CD4-positive, alpha-beta memory T cell (primary cell): ENCODE data around the gene FRRS1. TPM values are rescaled to one million over a fixed set of nuclear protein-coding genes. Genes with fewer than 3 reads are reported as not detected.
A peak's percentile ranks its signal among the peaks of the same experiment; 100 is the strongest.
"Not testable (repeated sequence)": the region's sequence is repeated elsewhere in the genome, so short reads cannot be mapped to it uniquely, and the experiment has no call there.

ENCODE experiments used
- CTCF ChIA-PET: fragments of 350-600 bp; sonication (Branson Sonifier 250); formaldehyde crosslinking; loops from one replicate; lab custom pipeline; 2021; ENCODE audit warnings: inconsistent platforms; ENCODE audit not compliant: partially characterized antibody; lab: Charles Lee
- POLR2A ChIA-PET: fragments of 350-600 bp; sonication (Branson Sonifier 250); formaldehyde crosslinking; loops from one replicate; lab custom pipeline; 2021; ENCODE audit not compliant: partially characterized antibody; lab: Charles Lee
- DNase-seq, 5 donors: peaks; one replicate each; pipeline versions ENCODE4 v3.0.0 to v3.0.0-alpha.2; 2020 to 2022; ENCODE audit warnings: mixed read lengths in 1 of 5
- H3K27ac ChIP-seq: one replicate; pipeline ENCODE4 v1.7.0; 2013; ENCODE audit warnings: low read depth, low read length
- H3K27me3 ChIP-seq: 2 replicates; pipeline ENCODE4 v1.7.0; 2013; ENCODE audit warnings: mild to moderate bottlenecking, low read length, moderate library complexity; ENCODE audit not compliant: insufficient read depth
- H3K36me3 ChIP-seq: 2 replicates; pipeline ENCODE4 v1.7.0; 2013; ENCODE audit warnings: mild to moderate bottlenecking, low read length, moderate library complexity; ENCODE audit not compliant: insufficient read depth
- H3K4me1 ChIP-seq: 2 replicates; pipeline ENCODE4 v1.7.0; 2013; ENCODE audit warnings: mild to moderate bottlenecking, low read length, moderate library complexity; ENCODE audit not compliant: insufficient read depth
- H3K4me3 ChIP-seq, 2 donors: one replicate each; pipeline ENCODE4 v1.7.0; 2013; ENCODE audit warnings: low read length in 2 of 2, mild to moderate bottlenecking in 1 of 2
- H3K9me3 ChIP-seq, 2 donors: one replicate each; pipeline ENCODE4 v1.7.0; 2013; ENCODE audit warnings: low read length in 2 of 2, control low read depth in 1 of 2; ENCODE audit not compliant: control insufficient read depth in 1 of 2
- H3K27ac Mint-ChIP-seq, 7 donors: one replicate each; pipeline ENCODE4 v1.8.0; 2020 to 2021; ENCODE audit warnings: mixed read lengths in 7 of 7, mild to moderate bottlenecking in 6 of 7, inconsistent platforms in 3 of 7, moderate library complexity in 3 of 7
- H3K27me3 Mint-ChIP-seq, 2 donors: one replicate each; pipeline ENCODE4 v1.8.0; 2020 to 2021; ENCODE audit warnings: mixed read lengths in 2 of 2
- H3K36me3 Mint-ChIP-seq, 2 donors: one replicate each; pipeline ENCODE4 v1.8.0; 2020 to 2021; ENCODE audit warnings: mixed read lengths in 2 of 2, inconsistent platforms in 1 of 2, mild to moderate bottlenecking in 1 of 2
- H3K4me1 Mint-ChIP-seq, 4 donors: one replicate each; pipeline ENCODE4 v1.8.0; 2020 to 2021; ENCODE audit warnings: mixed read lengths in 4 of 4, mild to moderate bottlenecking in 1 of 4
- H3K4me3 Mint-ChIP-seq, 8 donors: one replicate each; pipeline ENCODE4 v1.8.0; 2020 to 2021; ENCODE audit warnings: mixed read lengths in 8 of 8, mild to moderate bottlenecking in 7 of 8, moderate library complexity in 6 of 8, inconsistent platforms in 3 of 8
- H3K9me3 Mint-ChIP-seq, 8 donors: one replicate each; pipeline ENCODE4 v1.8.0; 2020 to 2021; ENCODE audit warnings: mixed read lengths in 8 of 8, mild to moderate bottlenecking in 5 of 8, inconsistent platforms in 3 of 8, moderate library complexity in 1 of 8
- intact Hi-C: fragments of 100-400 bp; cut with micrococcal nuclease; formaldehyde crosslinking; loops from one replicate; pipeline ENCODE4 v1.15.1; 2023
- polyA plus RNA-seq, 2 donors: library from polyadenylated mRNA; unstranded; fragments of 300-500 nt; fragmentation: Illumina TruSeq; gene quantifications; one replicate each; pipeline ENCODE4 v1.2.3, GENCODE V29; 2021
- total RNA-seq, 2 experiments: library from RNA; stranded (reverse); gene quantifications; one replicate each; pipeline ENCODE4 v1.2.3, GENCODE V29; 2021

The FRRS1 gene
- total and polyA plus RNA-seq, 4 experiments from 2014 or later, result 0.29 to 0.33 TPM; not detected in 2

DNA sequence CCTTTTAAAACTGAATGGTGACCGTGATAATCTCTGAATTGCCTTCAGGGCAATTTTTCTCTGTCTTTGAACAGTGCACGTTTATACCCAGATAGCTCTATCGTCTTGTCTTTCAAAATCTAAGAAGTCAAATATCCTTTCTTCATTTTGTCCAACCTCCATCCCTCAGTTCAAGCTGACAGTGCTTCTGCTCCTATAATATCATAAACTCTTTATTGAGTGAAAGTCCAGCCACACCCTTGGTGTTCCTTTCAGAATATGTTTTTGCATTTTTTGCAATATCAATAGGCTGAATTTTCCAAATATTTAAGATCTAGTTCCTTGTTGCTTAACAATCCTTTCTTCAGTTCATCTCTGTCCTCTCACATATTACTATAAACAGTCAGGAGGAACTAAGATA, 35.1 kb upstream of the FRRS1 start:
- CTCF ChIA-PET, result interaction anchor here (0.9 kb wide), 1 partner anchor 16 kb away, joined by 3 read pairs; no protein-coding TSS in a partner anchor
- no peaks in the 10 kb centered on the region for H3K36me3 ChIP-seq
- peaks cover 0 to 2% (median 0%) of the 10 kb centered on the region in 8 donors for H3K9me3 Mint-ChIP-seq
- H3K27me3 Mint-ChIP-seq, result peaks cover 3 to 19% of the 10 kb centered on the region in 2 donors
- no peak for DNase-seq
- no peaks in the 10 kb centered on the region for H3K36me3 Mint-ChIP-seq
- no peaks in the 10 kb centered on the region for H3K4me1 Mint-ChIP-seq
- H3K4me3 ChIP-seq, result no peak overlapping the region
- H3K4me3 Mint-ChIP-seq, result no peak overlapping the region
- H3K4me1 ChIP-seq, result no peaks in the 10 kb centered on the region
- H3K27me3 ChIP-seq, result no peaks in the 10 kb centered on the region
- H3K27ac Mint-ChIP-seq, result no peak overlapping the region
- intact Hi-C loops, result loop anchor here (10.0 kb wide), 1 partner anchor 333 kb away; the partner anchor contains the start of genes SASS6 and TRMT13
- H3K27ac ChIP-seq, result no peak overlapping the region
- no peaks in the 10 kb centered on the region for H3K9me3 ChIP-seq
- POLR2A ChIA-PET, result no interaction called here

DNA sequence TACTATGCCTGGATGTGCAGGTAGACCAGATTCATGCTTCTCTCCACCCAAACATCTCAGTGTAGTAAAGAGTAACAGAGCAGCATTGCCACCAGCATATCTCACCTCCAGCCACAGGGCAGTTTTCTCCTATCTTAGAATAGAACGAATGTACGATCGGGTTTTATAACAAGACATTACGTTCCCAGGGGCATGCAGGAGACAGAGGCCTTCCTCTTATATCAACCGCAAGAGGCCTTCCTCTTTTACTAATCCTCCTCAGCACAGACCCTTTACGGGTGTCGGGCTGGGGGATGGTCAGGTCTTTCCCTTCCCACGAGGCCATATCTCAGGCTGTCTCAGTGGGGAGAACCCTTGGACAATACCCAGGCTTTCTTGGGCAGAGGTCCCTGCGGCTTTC, 27.4 kb upstream of the FRRS1 start:
- peaks cover 5 to 15% of the 10 kb centered on the region in 2 donors for H3K27me3 Mint-ChIP-seq
- DNase-seq, H3K4me3 ChIP-seq, intact Hi-C loops, H3K27me3 ChIP-seq, H3K4me1 Mint-ChIP-seq, H3K27ac ChIP-seq, H3K4me3 Mint-ChIP-seq, H3K27ac Mint-ChIP-seq, H3K4me1 ChIP-seq, POLR2A ChIA-PET, CTCF ChIA-PET, H3K36me3 Mint-ChIP-seq, H3K36me3 ChIP-seq, H3K9me3 ChIP-seq, H3K9me3 Mint-ChIP-seq: not testable (repeated sequence)

DNA sequence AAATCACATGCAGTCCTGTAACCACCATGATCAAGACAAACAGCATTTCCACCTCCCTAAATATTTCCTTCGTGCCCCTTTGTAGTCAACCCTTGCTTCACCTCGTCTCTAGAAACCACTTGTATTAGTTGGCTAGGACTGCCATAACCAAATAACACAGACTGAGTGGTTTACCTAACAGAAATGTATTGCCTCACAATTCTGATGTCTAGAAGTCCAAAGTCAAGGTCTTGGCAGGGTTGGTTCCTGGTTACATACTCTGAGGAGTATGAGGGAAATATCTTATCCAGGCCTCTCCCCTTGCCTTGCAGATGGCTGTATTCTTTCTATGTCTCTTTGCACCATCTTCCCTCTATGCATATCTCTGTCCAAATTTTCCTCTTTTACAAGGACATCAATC, 23.3 kb upstream of the FRRS1 start:
- Mint-ChIP-seq H3K4me3 (no peak overlapping the region), H3K36me3 (no peaks in the 10 kb centered on the region), H3K27ac (no peak overlapping the region), H3K9me3 (no peaks in the 10 kb centered on the region), H3K27me3 (peaks cover 0 to 9% of the 10 kb centered on the region in 2 donors), H3K4me1 (peaks cover 7 to 17% (median 16%) of the 10 kb centered on the region in 4 donors)
- Histone ChIP-seq H3K27ac (no peak overlapping the region), H3K9me3 (no peaks in the 10 kb centered on the region), H3K4me1 (peaks cover 12% of the 10 kb centered on the region), H3K4me3 (no peak overlapping the region), H3K36me3 (no peaks in the 10 kb centered on the region), H3K27me3 (no peaks in the 10 kb centered on the region)
- POLR2A ChIA-PET, result no interaction called here
- intact Hi-C loops, result no loop called here
- DNase-seq, result no peak
- CTCF ChIA-PET, result interaction anchor here (1.0 kb wide), 1 partner anchor 16 kb away, joined by 4 read pairs; no protein-coding TSS in a partner anchor

DNA sequence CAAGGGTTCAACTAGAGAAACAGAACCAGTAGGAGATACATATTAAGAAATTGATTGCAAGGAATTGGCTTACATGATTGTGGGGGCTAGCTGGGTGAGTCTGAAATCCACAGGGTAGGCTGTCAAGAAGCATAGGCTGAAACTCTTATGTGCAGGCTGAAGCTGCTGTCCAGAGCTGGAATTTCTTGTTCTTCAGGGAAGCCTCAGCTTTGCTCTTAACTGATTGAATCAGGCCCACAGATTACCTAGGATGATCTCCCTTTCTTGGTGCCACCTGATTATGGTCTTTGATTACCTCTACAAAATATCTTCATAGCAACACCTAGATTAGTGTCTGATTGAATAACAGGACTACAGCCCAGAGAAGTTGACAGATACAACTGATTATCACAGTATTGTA, 22.5 kb upstream of the FRRS1 start:
- ChIA-PET POLR2A (no interaction called here), CTCF (interaction anchor here (0.8 to 1.0 kb wide), 2 partner anchors 12 to 15 kb away, joined by 3 to 4 read pairs; no protein-coding TSS in a partner anchor)
- Histone ChIP-seq H3K27ac (no peak overlapping the region), H3K9me3 (no peaks in the 10 kb centered on the region), H3K4me1 (peaks cover 19% of the 10 kb centered on the region), H3K36me3 (no peaks in the 10 kb centered on the region), H3K27me3 (no peaks in the 10 kb centered on the region), H3K4me3 (no peak overlapping the region)
- H3K27me3 Mint-ChIP-seq, result peaks cover 0 to 9% of the 10 kb centered on the region in 2 donors
- no peak overlapping the region for H3K4me3 Mint-ChIP-seq
- H3K36me3 Mint-ChIP-seq, result no peaks in the 10 kb centered on the region
- H3K9me3 Mint-ChIP-seq, result no peaks in the 10 kb centered on the region
- peaks cover 14 to 24% (median 24%) of the 10 kb centered on the region in 4 donors for H3K4me1 Mint-ChIP-seq
- no peak for DNase-seq
- H3K27ac Mint-ChIP-seq, result no peak overlapping the region
- intact Hi-C loops, result no loop called here

DNA sequence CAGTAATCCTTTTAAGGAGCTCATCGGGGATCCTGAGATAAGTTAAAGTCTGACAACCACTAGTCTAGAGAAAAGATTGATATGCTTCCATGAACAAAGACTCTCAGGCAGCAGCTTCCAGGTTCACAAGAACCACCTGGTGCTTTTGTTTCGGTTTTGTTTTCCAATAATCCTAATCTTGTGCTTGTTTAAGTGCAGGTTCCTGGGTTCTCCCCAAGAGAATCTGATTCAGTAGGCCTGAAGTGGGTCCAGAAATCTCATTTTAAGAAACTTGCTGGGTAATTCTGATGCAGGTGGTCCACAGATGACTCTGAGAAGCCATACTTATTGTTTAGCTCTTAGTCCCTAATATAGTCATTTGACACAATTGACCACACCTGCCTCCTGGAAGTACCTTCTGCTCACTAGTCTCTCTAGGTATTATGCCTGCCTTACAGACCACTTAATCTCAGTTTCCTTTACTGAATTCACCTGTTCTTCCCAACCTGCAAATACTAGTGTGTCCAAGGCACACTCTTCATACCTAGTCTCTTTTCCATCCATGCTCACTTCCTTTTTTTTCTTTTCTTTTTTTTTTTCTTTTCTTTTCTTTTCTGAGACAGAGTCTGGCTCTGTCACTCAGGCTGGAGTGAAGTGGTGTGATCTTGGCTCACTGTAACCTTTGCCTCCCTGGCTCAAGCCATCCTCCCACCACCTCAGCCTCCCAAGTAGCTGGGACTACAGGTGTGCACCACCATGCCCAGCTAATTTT, 20.5 kb upstream of the FRRS1 start:
- no peaks in the 10 kb centered on the region for H3K9me3 Mint-ChIP-seq
- H3K27me3 ChIP-seq, result no peaks in the 10 kb centered on the region
- H3K4me3 Mint-ChIP-seq, result peak overlapping the region in 1 of 8 donors; percentile 14
- DNase-seq, result no peak
- peaks cover 14 to 24% (median 24%) of the 10 kb centered on the region in 4 donors for H3K4me1 Mint-ChIP-seq
- intact Hi-C loops, result no loop called here
- H3K9me3 ChIP-seq, result no peaks in the 10 kb centered on the region
- H3K4me1 ChIP-seq, result peaks cover 19% of the 10 kb centered on the region
- ChIA-PET POLR2A (interaction anchor here (0.7 kb wide), 1 partner anchor 21 kb away, joined by 3 read pairs; the partner anchor contains the start of gene FRRS1), CTCF (no interaction called here)
- no peaks in the 10 kb centered on the region for H3K36me3 ChIP-seq
- H3K27ac ChIP-seq, result no peak overlapping the region
- H3K27me3 Mint-ChIP-seq, result peaks cover 0 to 6% of the 10 kb centered on the region in 2 donors
- no peak overlapping the region for H3K27ac Mint-ChIP-seq
- no peak overlapping the region for H3K4me3 ChIP-seq
- H3K36me3 Mint-ChIP-seq, result no peaks in the 10 kb centered on the region

DNA sequence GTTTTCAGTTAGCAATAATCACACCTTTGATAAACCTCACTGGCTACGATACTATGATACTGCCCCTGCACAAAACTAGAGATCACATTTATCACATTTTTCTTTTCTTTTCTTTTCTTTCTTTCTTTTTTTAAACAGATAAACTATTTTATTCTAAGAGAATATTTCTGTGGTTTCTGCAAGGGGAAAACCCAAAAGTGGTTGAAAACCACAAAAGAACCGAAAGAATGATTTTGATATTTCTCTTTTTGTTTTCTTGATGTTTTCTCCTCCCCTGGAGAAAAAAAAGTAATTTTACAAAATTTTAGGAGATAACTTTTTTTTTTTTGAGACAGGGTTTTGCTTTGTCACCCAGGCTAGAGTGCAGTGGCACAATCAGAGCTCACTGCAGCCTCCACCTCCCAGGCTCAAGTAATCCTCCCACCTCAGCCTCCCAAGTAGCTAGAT, 18.4 kb upstream of the FRRS1 start:
- Mint-ChIP-seq H3K27me3 (peaks cover 0 to 3% of the 10 kb centered on the region in 2 donors), H3K9me3 (no peaks in the 10 kb centered on the region), H3K4me3 (peak overlapping the region; percentile 37 to 81 (median 66)), H3K4me1 (peaks cover 15 to 24% (median 24%) of the 10 kb centered on the region in 4 donors), H3K36me3 (no peaks in the 10 kb centered on the region), H3K27ac (peak overlapping the region in 6 of 7 donors; percentile 4 to 84 (median 60))
- H3K4me1 ChIP-seq, result peaks cover 19% of the 10 kb centered on the region
- H3K36me3 ChIP-seq, result no peaks in the 10 kb centered on the region
- H3K27me3 ChIP-seq, result no peaks in the 10 kb centered on the region
- ChIA-PET POLR2A (interaction anchor here (1.1 kb wide), 1 partner anchor 568 kb away, joined by 4 read pairs; the partner anchor contains the start of gene CDC14A), CTCF (interaction anchor here (1.4 kb wide), 1 partner anchor 16 kb away, joined by 3 read pairs; no protein-coding TSS in a partner anchor)
- DNase-seq, result peak; percentile 34 to 61 (median 47)
- no peak overlapping the region for H3K4me3 ChIP-seq
- no peaks in the 10 kb centered on the region for H3K9me3 ChIP-seq
- H3K27ac ChIP-seq, result peak overlapping the region; percentile 8
- intact Hi-C loops, result no loop called here

DNA sequence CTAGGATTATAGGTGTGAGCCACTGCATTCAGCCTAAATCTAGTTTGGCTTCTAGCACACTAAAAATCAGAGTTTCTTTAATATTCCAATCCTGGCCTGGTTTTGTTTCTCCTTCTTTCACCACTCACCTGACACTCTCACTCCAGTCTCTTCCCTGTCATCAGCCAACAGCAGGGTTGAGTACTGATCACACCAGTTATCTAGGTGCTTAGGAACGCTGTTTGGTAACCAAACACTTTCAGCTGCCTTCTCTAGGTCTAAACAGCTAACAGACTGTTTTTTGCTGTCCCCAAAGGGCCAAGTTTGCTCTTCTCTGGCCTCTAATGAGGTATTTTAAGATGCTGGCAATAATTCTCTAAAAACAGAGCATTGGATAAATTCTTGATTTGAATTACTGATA, 17.7 kb upstream of the FRRS1 start:
- H3K27ac ChIP-seq, result peak overlapping the region; percentile 8
- H3K27me3 Mint-ChIP-seq, result peaks cover 4 to 6% of the 10 kb centered on the region in 2 donors
- peaks cover 15 to 24% (median 24%) of the 10 kb centered on the region in 4 donors for H3K4me1 Mint-ChIP-seq
- DNase-seq, result no peak
- no peaks in the 10 kb centered on the region for H3K36me3 Mint-ChIP-seq
- no peaks in the 10 kb centered on the region for H3K36me3 ChIP-seq
- H3K27ac Mint-ChIP-seq, result peak overlapping the region in 5 of 7 donors; percentile 6 to 84 (median 30)
- H3K27me3 ChIP-seq, result no peaks in the 10 kb centered on the region
- no peaks in the 10 kb centered on the region for H3K9me3 ChIP-seq
- CTCF ChIA-PET, result no interaction called here
- H3K4me3 ChIP-seq, result no peak overlapping the region
- intact Hi-C loops, result no loop called here
- POLR2A ChIA-PET, result no interaction called here
- H3K4me1 ChIP-seq, result peaks cover 19% of the 10 kb centered on the region
- H3K4me3 Mint-ChIP-seq, result peak overlapping the region in 7 of 8 donors; percentile 1 to 81 (median 61)
- H3K9me3 Mint-ChIP-seq, result no peaks in the 10 kb centered on the region
